HCT116 (cell line): ENCODE measurements around the gene RACGAP1. TPM values are rescaled to one million over a fixed set of nuclear protein-coding genes. Genes with fewer than 3 reads are reported as not detected.

Experiments used
- ATAC-seq: fragments of 200-7000 bp; cut with Tn5 transposase; 2 replicates; pipeline ENCODE4 v1.9.1; 2020; ENCODE audit warnings: mild to moderate bottlenecking, moderate library complexity
- BruUV-seq: library from RNA; stranded (reverse); fragments of 400-500 nt; replicated peaks from 2 replicates; lab custom pipeline; 2021; lab: Mats Ljungman, UMichigan
- CTCF ChIA-PET: fragments of 300-600 bp; sonication (Branson Sonifier 250); formaldehyde crosslinking; loops from one replicate; lab custom pipeline; 2021; ENCODE audit warnings: antibody characterized with exemption; lab: Charles Lee
- POLR2A ChIA-PET: fragments of 300-600, 350-600 bp; sonication (Branson Sonifier 250); formaldehyde crosslinking; loops from one replicate; lab custom pipeline; 2021; ENCODE audit warnings: antibody characterized with exemption; lab: Charles Lee
- RAD21 ChIA-PET, 2 experiments: fragments of 300-600 bp; sonication (Branson Sonifier 250); formaldehyde crosslinking; loops; one replicate each; lab custom pipeline; 2023; ENCODE audit warnings: low total read pairs in 2 of 2; ENCODE audit not compliant: uncharacterized antibody in 2 of 2, unreplicated experiment in 2 of 2, low non-redundant PET in 1 of 2; lab: Charles Lee
- DNase-seq: peaks from one replicate; pipeline ENCODE4 v3.0.0-alpha.2; 2010; ENCODE audit warnings: low read depth, low spot score
- H2AFZ ChIP-seq: fragments of 200-600 bp; shearing (Covaris generic), sonication (generic); 2 replicates; pipeline ENCODE4 v1.6.1; 2017; ENCODE audit warnings: low read depth, mixed run types, mixed read lengths, antibody characterized with exemption, low read length; ENCODE audit not compliant: poor library complexity, severe bottlenecking
- H3K27ac ChIP-seq: 2 replicates; pipeline ENCODE4 v1.5.1; 2012; ENCODE audit warnings: low read depth, low read length
- H3K27me3 ChIP-seq: fragments of 200-600 bp; sonication (generic); 2 replicates; pipeline ENCODE4 v1.6.1; 2016; ENCODE audit warnings: mixed run types, low read length, mixed read lengths; ENCODE audit not compliant: insufficient read depth
- H3K36me3 ChIP-seq, 2 experiments: fragments of 200-500 bp in 1 of 2; fragments of 200-600 bp in 1 of 2; sonication (Bioruptor generic) in 1 of 2; sonication (generic) in 1 of 2; 2 replicates each; pipeline versions ENCODE4 v1.5.1 to v1.6.1; 2014 to 2016; ENCODE audit warnings: low read length in 2 of 2, inconsistent platforms in 1 of 2, mixed read lengths in 1 of 2, mixed run types in 1 of 2; ENCODE audit not compliant: insufficient read depth in 2 of 2, control insufficient read depth in 1 of 2
- H3K4me1 ChIP-seq, 2 experiments: fragments of 200-600 bp in 1 of 2; sonication (generic) in 1 of 2; 2 replicates each; pipeline versions ENCODE4 v1.5.1 to v1.6.1; 2012 to 2017; ENCODE audit warnings: low read length in 2 of 2, inconsistent platforms in 1 of 2, mild to moderate bottlenecking in 1 of 2, mixed read lengths in 1 of 2, mixed run types in 1 of 2, moderate library complexity in 1 of 2; ENCODE audit not compliant: insufficient read depth in 2 of 2, control insufficient read depth in 1 of 2
- H3K4me2 ChIP-seq: fragments of 200-600 bp; sonication (generic); 2 replicates; pipeline ENCODE4 v1.6.1; 2017; ENCODE audit warnings: mixed run types, low read length, mixed read lengths
- H3K4me3 ChIP-seq, 2 experiments: fragments of 200-600 bp in 1 of 2; sonication (generic) in 1 of 2; replicated peaks in 1 of 2; 2 replicates each; pipeline ENCODE4 v1.5.1; 2011 to 2016; ENCODE audit warnings: low read length in 2 of 2, control low read depth in 1 of 2, low read depth in 1 of 2, mild to moderate bottlenecking in 1 of 2, mixed read lengths in 1 of 2, mixed run types in 1 of 2
- H3K79me2 ChIP-seq: fragments of 200-600 bp; sonication (generic); 2 replicates; pipeline ENCODE4 v1.6.1; 2017; ENCODE audit warnings: mild to moderate bottlenecking, mixed run types, low read length, moderate library complexity, mixed read lengths; ENCODE audit not compliant: insufficient read depth
- H3K9ac ChIP-seq: fragments of 200-600 bp; sonication (generic); 2 replicates; pipeline ENCODE4 v1.6.1; 2016; ENCODE audit warnings: low read length, mixed read lengths
- H3K9me2 ChIP-seq: fragments of 200-600 bp; sonication (generic), shearing (Covaris generic); 2 replicates; pipeline ENCODE4 v1.6.1; 2017; ENCODE audit warnings: mixed run types, mild to moderate bottlenecking, moderate library complexity; ENCODE audit not compliant: insufficient read depth
- H3K9me3 ChIP-seq, 2 experiments: fragments of 200-500 bp in 1 of 2; fragments of 200-600 bp in 1 of 2; sonication (Bioruptor generic) in 1 of 2; sonication (generic) in 1 of 2; 2 replicates each; pipeline ENCODE4 v1.6.1; 2014 to 2017; ENCODE audit warnings: low read length in 2 of 2, mixed read lengths in 2 of 2, inconsistent platforms in 1 of 2, low read depth in 1 of 2, mild to moderate bottlenecking in 1 of 2, mixed run types in 1 of 2, moderate library complexity in 1 of 2; ENCODE audit not compliant: control insufficient read depth in 1 of 2, insufficient read depth in 1 of 2
- H4K20me1 ChIP-seq: fragments of 200-600 bp; sonication (generic), shearing (Covaris generic); 2 replicates; pipeline ENCODE4 v1.6.1; 2017; ENCODE audit warnings: mixed run types, mild to moderate bottlenecking, moderate library complexity; ENCODE audit not compliant: insufficient read depth
- CEBPB ChIP-seq: IDR thresholded peaks from 2 replicates; pipeline ENCODE4 v1.6.1; 2012; ENCODE audit warnings: low read depth
- EGR1 ChIP-seq: IDR thresholded peaks from 2 replicates; pipeline ENCODE4 v1.6.1; 2012; ENCODE audit warnings: low read depth
- ELF1 ChIP-seq: IDR thresholded peaks from 2 replicates; pipeline ENCODE4 v1.6.1; 2012; ENCODE audit warnings: low read depth, borderline replicate concordance
- EZH2 ChIP-seq: fragments of 200-600 bp; sonication (generic); IDR thresholded peaks from 2 replicates; pipeline ENCODE4 v1.6.1; 2017; ENCODE audit warnings: antibody characterized with exemption, mixed run types
- EZH2phosphoT487 ChIP-seq: fragments of 200-600 bp; IDR thresholded peaks from 2 replicates; pipeline ENCODE4 v1.6.1; 2018; ENCODE audit warnings: antibody characterized with exemption, borderline replicate concordance
- RAD21 ChIP-seq: IDR thresholded peaks from 2 replicates; pipeline ENCODE4 v1.6.1; 2012; ENCODE audit warnings: low read depth, mild to moderate bottlenecking
- SRF ChIP-seq: IDR thresholded peaks from 2 replicates; pipeline ENCODE4 v1.6.1; 2012; ENCODE audit warnings: low read depth
- TCF7L2 ChIP-seq: IDR thresholded peaks from 2 replicates; pipeline ENCODE4 v1.7.0; 2011; ENCODE audit warnings: borderline replicate concordance, inconsistent platforms; ENCODE audit not compliant: insufficient read depth, insufficient read length; ENCODE audit errors: extremely low read depth
- YY1 ChIP-seq: IDR thresholded peaks from 2 replicates; pipeline ENCODE4 v1.6.1; 2011; ENCODE audit warnings: low read length, low read depth, moderate library complexity, mild to moderate bottlenecking; ENCODE audit not compliant: insufficient replicate concordance; ENCODE audit errors: extremely low read depth
- ZFX ChIP-seq: fragments of 450-650 bp; IDR thresholded peaks from 2 replicates; pipeline ENCODE4 v1.6.1; 2017
- ZNF274 ChIP-seq: fragments of 200-500 bp; sonication (Bioruptor generic); IDR thresholded peaks from 2 replicates; pipeline ENCODE4 v1.6.1; 2014; ENCODE audit warnings: mild to moderate bottlenecking, low read depth, low read length, inconsistent platforms
- intact Hi-C: fragments of 100-400 bp; cut with micrococcal nuclease; formaldehyde crosslinking; loops from 2 replicates; pipeline ENCODE4 v1.10.0; 2022
- total RNA-seq: library from RNA; stranded (reverse); gene quantifications from one replicate; pipeline ENCODE4 v1.2.1, GENCODE V29; 2021; ENCODE audit not compliant: unreplicated experiment
- TF ChIP-seq, protein P1 (sequence below): IDR thresholded peaks from 2 replicates; pipeline ENCODE4 v1.6.1; 2012; ENCODE audit warnings: low read depth
- TF ChIP-seq, protein P2 (sequence below): IDR thresholded peaks from 2 replicates; pipeline ENCODE4 v1.6.1; 2012
- TF ChIP-seq, protein P3 (sequence below): IDR thresholded peaks from 2 replicates; pipeline ENCODE4 v1.6.1; 2011; ENCODE audit warnings: mild to moderate bottlenecking, low read length, moderate library complexity; ENCODE audit not compliant: insufficient replicate concordance; ENCODE audit errors: extremely low read depth

Gene RACGAP1
- total RNA-seq, 1 experiment from 2014 or later, result 147 TPM

DNA sequence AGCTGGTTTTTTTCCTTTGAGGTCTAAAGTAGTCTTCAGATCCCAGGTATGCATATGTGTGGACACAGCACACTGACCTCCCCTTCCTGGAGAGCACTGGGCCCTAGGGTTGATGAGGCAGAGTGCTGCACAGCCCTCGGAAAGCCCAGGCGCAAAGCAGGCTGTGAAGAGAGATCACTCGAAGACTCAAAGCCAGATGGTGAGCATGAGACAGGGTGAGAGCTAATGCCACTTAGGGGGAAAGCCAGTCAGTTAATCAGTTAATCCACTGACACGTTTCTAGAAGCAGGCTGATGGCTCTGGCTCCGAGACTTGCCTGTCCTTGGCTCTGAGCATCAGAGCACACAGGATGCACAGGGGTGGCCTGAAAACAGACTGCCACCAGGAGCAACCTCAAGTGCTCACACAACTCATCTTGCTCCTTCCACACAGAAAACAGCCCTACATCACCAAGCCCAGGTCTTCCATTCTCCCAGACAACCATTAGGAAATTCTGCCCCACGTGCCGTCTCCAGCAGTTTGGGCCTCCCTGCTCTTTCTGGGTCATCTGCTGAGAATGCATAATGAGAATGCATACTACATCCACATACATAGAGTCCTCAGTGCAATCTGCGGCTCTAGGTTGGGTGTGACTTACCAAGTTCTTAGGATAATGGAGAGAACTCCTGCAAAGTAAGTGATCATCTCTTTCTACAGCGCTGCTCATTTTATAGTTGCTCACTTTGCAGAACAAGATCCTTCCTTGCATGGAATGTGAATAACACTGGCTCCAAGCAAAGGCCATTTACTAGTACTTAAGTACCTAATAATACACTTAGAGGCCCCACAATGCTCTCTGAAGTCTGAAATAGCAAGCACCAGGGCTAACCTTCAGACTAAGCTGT, 40.6 kb downstream of the RACGAP1 start (continued):
- TF ChIP-seq, protein P1, sequence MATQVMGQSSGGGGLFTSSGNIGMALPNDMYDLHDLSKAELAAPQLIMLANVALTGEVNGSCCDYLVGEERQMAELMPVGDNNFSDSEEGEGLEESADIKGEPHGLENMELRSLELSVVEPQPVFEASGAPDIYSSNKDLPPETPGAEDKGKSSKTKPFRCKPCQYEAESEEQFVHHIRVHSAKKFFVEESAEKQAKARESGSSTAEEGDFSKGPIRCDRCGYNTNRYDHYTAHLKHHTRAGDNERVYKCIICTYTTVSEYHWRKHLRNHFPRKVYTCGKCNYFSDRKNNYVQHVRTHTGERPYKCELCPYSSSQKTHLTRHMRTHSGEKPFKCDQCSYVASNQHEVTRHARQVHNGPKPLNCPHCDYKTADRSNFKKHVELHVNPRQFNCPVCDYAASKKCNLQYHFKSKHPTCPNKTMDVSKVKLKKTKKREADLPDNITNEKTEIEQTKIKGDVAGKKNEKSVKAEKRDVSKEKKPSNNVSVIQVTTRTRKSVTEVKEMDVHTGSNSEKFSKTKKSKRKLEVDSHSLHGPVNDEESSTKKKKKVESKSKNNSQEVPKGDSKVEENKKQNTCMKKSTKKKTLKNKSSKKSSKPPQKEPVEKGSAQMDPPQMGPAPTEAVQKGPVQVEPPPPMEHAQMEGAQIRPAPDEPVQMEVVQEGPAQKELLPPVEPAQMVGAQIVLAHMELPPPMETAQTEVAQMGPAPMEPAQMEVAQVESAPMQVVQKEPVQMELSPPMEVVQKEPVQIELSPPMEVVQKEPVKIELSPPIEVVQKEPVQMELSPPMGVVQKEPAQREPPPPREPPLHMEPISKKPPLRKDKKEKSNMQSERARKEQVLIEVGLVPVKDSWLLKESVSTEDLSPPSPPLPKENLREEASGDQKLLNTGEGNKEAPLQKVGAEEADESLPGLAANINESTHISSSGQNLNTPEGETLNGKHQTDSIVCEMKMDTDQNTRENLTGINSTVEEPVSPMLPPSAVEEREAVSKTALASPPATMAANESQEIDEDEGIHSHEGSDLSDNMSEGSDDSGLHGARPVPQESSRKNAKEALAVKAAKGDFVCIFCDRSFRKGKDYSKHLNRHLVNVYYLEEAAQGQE, result no peak
- TF ChIP-seq EZH2 (no peak), RAD21 (no peak)
- TF ChIP-seq, protein P2, sequence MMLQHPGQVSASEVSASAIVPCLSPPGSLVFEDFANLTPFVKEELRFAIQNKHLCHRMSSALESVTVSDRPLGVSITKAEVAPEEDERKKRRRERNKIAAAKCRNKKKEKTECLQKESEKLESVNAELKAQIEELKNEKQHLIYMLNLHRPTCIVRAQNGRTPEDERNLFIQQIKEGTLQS, result no peak

DNA sequence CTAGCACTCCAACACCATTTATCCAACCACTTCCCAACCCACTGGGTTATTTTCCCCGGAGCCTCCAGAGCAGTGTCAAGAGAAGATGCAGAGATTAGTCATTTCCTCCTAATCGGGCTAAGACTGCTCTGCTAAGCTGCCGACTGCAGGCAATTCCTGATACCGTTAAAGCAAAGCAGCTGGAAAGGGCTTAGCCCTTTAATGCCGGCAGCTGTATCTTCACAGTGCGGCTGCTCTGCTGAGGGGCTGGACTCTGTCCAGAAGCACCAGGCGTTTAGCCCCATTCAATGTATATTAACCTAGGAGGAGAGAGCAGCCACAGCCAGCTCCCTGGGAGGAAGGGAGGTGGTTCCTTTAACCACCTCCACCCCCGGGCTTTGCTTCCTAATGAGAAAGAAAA, 41.4 kb downstream of the RACGAP1 start:
- ChIA-PET RAD21 (no interaction called here), CTCF (interaction anchor here (0.8 to 1.4 kb wide), 2 partner anchors 17 to 86 kb away, joined by 3 to 6 read pairs; no protein-coding TSS in a partner anchor), POLR2A (no interaction called here)
- H3K4me2 ChIP-seq, result no peak overlapping the region
- no peak overlapping the region for H3K9ac ChIP-seq
- H3K36me3 ChIP-seq, result peaks cover 16 to 22% of the 10 kb centered on the region in 2 experiments
- no peaks in the 10 kb centered on the region for H3K27me3 ChIP-seq
- no peak for DNase-seq
- no peak overlapping the region for H3K27ac ChIP-seq
- TF ChIP-seq EGR1, result no peak
- TF ChIP-seq CEBPB, result no peak
- TF ChIP-seq, protein P2, result no peak
- TF ChIP-seq ZFX, result no peak
- no peak for TF ChIP-seq EZH2phosphoT487
- no peak for TF ChIP-seq ZNF274
- TF ChIP-seq RAD21, result no peak
- TF ChIP-seq, protein P3, sequence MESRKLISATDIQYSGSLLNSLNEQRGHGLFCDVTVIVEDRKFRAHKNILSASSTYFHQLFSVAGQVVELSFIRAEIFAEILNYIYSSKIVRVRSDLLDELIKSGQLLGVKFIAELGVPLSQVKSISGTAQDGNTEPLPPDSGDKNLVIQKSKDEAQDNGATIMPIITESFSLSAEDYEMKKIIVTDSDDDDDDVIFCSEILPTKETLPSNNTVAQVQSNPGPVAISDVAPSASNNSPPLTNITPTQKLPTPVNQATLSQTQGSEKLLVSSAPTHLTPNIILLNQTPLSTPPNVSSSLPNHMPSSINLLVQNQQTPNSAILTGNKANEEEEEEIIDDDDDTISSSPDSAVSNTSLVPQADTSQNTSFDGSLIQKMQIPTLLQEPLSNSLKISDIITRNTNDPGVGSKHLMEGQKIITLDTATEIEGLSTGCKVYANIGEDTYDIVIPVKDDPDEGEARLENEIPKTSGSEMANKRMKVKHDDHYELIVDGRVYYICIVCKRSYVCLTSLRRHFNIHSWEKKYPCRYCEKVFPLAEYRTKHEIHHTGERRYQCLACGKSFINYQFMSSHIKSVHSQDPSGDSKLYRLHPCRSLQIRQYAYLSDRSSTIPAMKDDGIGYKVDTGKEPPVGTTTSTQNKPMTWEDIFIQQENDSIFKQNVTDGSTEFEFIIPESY, result no peak
- no peak for TF ChIP-seq YY1
- no peak for TF ChIP-seq TCF7L2
- no peak for TF ChIP-seq ELF1
- no peak for TF ChIP-seq SRF
- no peaks in the 10 kb centered on the region for H3K9me3 ChIP-seq
- no peaks in the 10 kb centered on the region for H3K79me2 ChIP-seq
- no peak for ATAC-seq
- H4K20me1 ChIP-seq, result no peaks in the 10 kb centered on the region
- intact Hi-C loops, result no loop called here
- no peaks in the 10 kb centered on the region for H3K9me2 ChIP-seq
- H3K4me1 ChIP-seq, result no peaks in the 10 kb centered on the region
- no TSS peak for BruUV-seq
- no peak overlapping the region for H2AFZ ChIP-seq
- H3K4me3 ChIP-seq, result no peak overlapping the region
